Fibroblast of gingiva (primary cell): ENCODE measurements around the gene HBQ1.
"Not testable (repeated sequence)": the region's sequence is repeated elsewhere in the genome, so short reads cannot be mapped to it uniquely, and the experiment has no call there.

Experiments
- DNase-seq: peaks from one replicate; pipeline ENCODE4 v3.0.0-alpha.2; 2011; ENCODE audit warnings: low read depth

The HBQ1 gene

GRCh38 chr16:160691-161190 is 19.5 kb upstream of the HBQ1 start:
- DNase-seq, result no peak

- DNase-seq, result no peak
Measured at GRCh38 chr16:162271-162991, 17.8 kb upstream of the HBQ1 start.

GRCh38 chr16:163139-163538 is 17.1 kb upstream of the HBQ1 start:
- not testable (repeated sequence) for DNase-seq

GRCh38 chr16:163696-164095 is 16.6 kb upstream of the HBQ1 start:
- DNase-seq, result not testable (repeated sequence)

- not testable (repeated sequence) for DNase-seq
Measured at GRCh38 chr16:164134-164823, 16.0 kb upstream of the HBQ1 start.

GRCh38 chr16:164827-165538 is 15.3 kb upstream of the HBQ1 start:
- no peak for DNase-seq

- DNase-seq, result no peak
Measured at GRCh38 chr16:165539-166374, 14.5 kb upstream of the HBQ1 start, which contains the start of gene HBM. HBM (plus strand) TSS chr16:165978; CDS start chr16:165998, 20 bp downstream.

GRCh38 chr16:166375-167121 is 13.7 kb upstream of the HBQ1 start:
- no peak for DNase-seq

- no peak for DNase-seq
Measured at GRCh38 chr16:167122-167690, 13.1 kb upstream of the HBQ1 start.

- no peak for DNase-seq
Measured at GRCh38 chr16:168424-168823, 11.8 kb upstream of the HBQ1 start.

- DNase-seq, result no peak
Measured at GRCh38 chr16:169014-169413, 11.2 kb upstream of the HBQ1 start.

GRCh38 chr16:170088-170507 is 10.2 kb upstream of the HBQ1 start:
- not testable (repeated sequence) for DNase-seq

GRCh38 chr16:170788-171187 is 9.5 kb upstream of the HBQ1 start:
- DNase-seq, result no peak

- not testable (repeated sequence) for DNase-seq
Measured at GRCh38 chr16:172374-172941, 7.8 kb upstream of the HBQ1 start, which contains the start of gene HBA2. HBA2 (plus strand) TSS chr16:172876; CDS start chr16:172913, 37 bp downstream.

GRCh38 chr16:173211-173854 is 6.9 kb upstream of the HBQ1 start:
- not testable (repeated sequence) for DNase-seq

GRCh38 chr16:173928-174769 is 6.1 kb upstream of the HBQ1 start:
- DNase-seq, result not testable (repeated sequence)

GRCh38 chr16:175011-175949 is 5.0 kb upstream of the HBQ1 start:
- no peak for DNase-seq

- DNase-seq, result not testable (repeated sequence)
Measured at GRCh38 chr16:176006-176405, 4.3 kb upstream of the HBQ1 start.
